ENCODE results near the gene ARHGEF11. TPM values are rescaled to one million over a fixed set of nuclear protein-coding genes. Genes with fewer than 3 reads are reported as not detected.

ARHGEF11 gene
- total RNA-seq, 1 donor from 2014 or later: 29.1 TPM

GRCh38 chr1:157028674-157029073, 16.9 kb downstream of the ARHGEF11 start:
- H3K27ac ChIP-seq (replicated peaks): no peak overlapping the region
- no peaks in the 10 kb centered on the region for H3K27me3 ChIP-seq (ENCODE audit: low read depth)
- intact Hi-C loops (cut with micrococcal nuclease): no loop called here
- peaks cover 7% of the 10 kb centered on the region for H3K36me3 ChIP-seq
- no peak for DNase-seq
- peaks cover 6% of the 10 kb centered on the region for H3K9me3 ChIP-seq (replicated peaks)
- H3K4me1 ChIP-seq: peaks cover 35% of the 10 kb centered on the region
- TF ChIP-seq, protein P1, sequence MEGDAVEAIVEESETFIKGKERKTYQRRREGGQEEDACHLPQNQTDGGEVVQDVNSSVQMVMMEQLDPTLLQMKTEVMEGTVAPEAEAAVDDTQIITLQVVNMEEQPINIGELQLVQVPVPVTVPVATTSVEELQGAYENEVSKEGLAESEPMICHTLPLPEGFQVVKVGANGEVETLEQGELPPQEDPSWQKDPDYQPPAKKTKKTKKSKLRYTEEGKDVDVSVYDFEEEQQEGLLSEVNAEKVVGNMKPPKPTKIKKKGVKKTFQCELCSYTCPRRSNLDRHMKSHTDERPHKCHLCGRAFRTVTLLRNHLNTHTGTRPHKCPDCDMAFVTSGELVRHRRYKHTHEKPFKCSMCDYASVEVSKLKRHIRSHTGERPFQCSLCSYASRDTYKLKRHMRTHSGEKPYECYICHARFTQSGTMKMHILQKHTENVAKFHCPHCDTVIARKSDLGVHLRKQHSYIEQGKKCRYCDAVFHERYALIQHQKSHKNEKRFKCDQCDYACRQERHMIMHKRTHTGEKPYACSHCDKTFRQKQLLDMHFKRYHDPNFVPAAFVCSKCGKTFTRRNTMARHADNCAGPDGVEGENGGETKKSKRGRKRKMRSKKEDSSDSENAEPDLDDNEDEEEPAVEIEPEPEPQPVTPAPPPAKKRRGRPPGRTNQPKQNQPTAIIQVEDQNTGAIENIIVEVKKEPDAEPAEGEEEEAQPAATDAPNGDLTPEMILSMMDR (IDR thresholded peaks at IDR 0.05; ENCODE audit: borderline replicate concordance): no peak
- no peak overlapping the region for H3K4me3 ChIP-seq

- H3K4me1 ChIP-seq: peaks cover 19% of the 10 kb centered on the region
- no peak overlapping the region for H3K27ac ChIP-seq (replicated peaks)
- peaks cover 11% of the 10 kb centered on the region for H3K36me3 ChIP-seq
- no peaks in the 10 kb centered on the region for H3K27me3 ChIP-seq (ENCODE audit: low read depth)
- H3K9me3 ChIP-seq (replicated peaks): peaks cover 34% of the 10 kb centered on the region
- intact Hi-C loops (cut with micrococcal nuclease): no loop called here
- DNase-seq: no peak
- TF ChIP-seq, protein P1 (IDR thresholded peaks at IDR 0.05; ENCODE audit: borderline replicate concordance): no peak
- H3K4me3 ChIP-seq: no peak overlapping the region
These were observed 19.7 kb downstream of the ARHGEF11 start for GRCh38 chr1:157025856-157026255.

DNA sequence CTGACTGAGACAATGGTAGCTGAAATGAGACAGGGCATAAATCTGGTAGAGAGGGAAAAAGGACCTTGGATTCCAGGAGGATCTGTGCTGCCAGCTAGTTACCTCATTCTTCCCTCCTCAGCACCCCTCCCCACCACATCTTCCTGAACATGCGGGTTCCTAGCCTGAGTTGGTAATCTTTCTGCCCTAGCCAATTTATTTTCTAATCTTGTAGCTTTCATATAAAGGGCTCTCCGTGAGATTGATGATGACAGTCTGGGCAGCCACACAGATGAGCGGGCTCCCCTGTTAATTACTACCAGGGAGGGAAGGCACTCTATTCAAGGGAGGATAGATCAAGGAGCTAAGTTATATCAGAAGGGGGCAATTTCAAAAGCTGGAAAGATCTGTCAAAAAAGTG, 20.2 kb downstream of the ARHGEF11 start:
- no peak overlapping the region for H3K4me3 ChIP-seq
- intact Hi-C loops (cut with micrococcal nuclease): no loop called here
- no peaks in the 10 kb centered on the region for H3K27me3 ChIP-seq (ENCODE audit: low read depth)
- TF ChIP-seq, protein P1 (IDR thresholded peaks at IDR 0.05; ENCODE audit: borderline replicate concordance): no peak
- H3K9me3 ChIP-seq (replicated peaks): peaks cover 36% of the 10 kb centered on the region
- H3K4me1 ChIP-seq: peaks cover 19% of the 10 kb centered on the region
- no peak overlapping the region for H3K27ac ChIP-seq (replicated peaks)
- H3K36me3 ChIP-seq: peaks cover 11% of the 10 kb centered on the region
- DNase-seq: no peak

- TF ChIP-seq, protein P1 (IDR thresholded peaks at IDR 0.05; ENCODE audit: borderline replicate concordance): no peak
- Histone ChIP-seq H3K4me1 (peaks cover 19% of the 10 kb centered on the region), H3K27me3 (ENCODE audit: low read depth) (no peaks in the 10 kb centered on the region), H3K4me3 (no peak overlapping the region), H3K27ac (replicated peaks) (no peak overlapping the region), H3K36me3 (peaks cover 13% of the 10 kb centered on the region), H3K9me3 (replicated peaks) (peaks cover 53% of the 10 kb centered on the region)
- no peak for DNase-seq
- intact Hi-C loops (cut with micrococcal nuclease): no loop called here
These were observed 23.9 kb downstream of the ARHGEF11 start for GRCh38 chr1:157021688-157022087.

GRCh38 chr1:157019457-157019856, 26.1 kb downstream of the ARHGEF11 start:
- Histone ChIP-seq H3K27me3 (ENCODE audit: low read depth) (no peaks in the 10 kb centered on the region), H3K4me3 (no peak overlapping the region), H3K9me3 (replicated peaks) (peaks cover 53% of the 10 kb centered on the region), H3K27ac (replicated peaks) (no peak overlapping the region), H3K4me1 (peaks cover 3% of the 10 kb centered on the region), H3K36me3 (peaks cover 13% of the 10 kb centered on the region)
- TF ChIP-seq, protein P1 (IDR thresholded peaks at IDR 0.05; ENCODE audit: borderline replicate concordance): no peak
- no peak for DNase-seq
- intact Hi-C loops (cut with micrococcal nuclease): no loop called here

GRCh38 chr1:157011845-157012244, 33.7 kb downstream of the ARHGEF11 start:
- Histone ChIP-seq H3K4me1 (peaks cover 29% of the 10 kb centered on the region), H3K4me3 (no peak overlapping the region), H3K27me3 (ENCODE audit: low read depth) (no peaks in the 10 kb centered on the region), H3K9me3 (replicated peaks) (no peaks in the 10 kb centered on the region), H3K36me3 (no peaks in the 10 kb centered on the region), H3K27ac (replicated peaks) (no peak overlapping the region)
- DNase-seq: no peak
- TF ChIP-seq, protein P1 (IDR thresholded peaks at IDR 0.05; ENCODE audit: borderline replicate concordance): no peak
- intact Hi-C loops (cut with micrococcal nuclease): no loop called here
